ENCODE results near the gene ZNF687.
A peak's percentile ranks its signal among the peaks of the same experiment; 100 is the strongest.

Gene ZNF687

DNA sequence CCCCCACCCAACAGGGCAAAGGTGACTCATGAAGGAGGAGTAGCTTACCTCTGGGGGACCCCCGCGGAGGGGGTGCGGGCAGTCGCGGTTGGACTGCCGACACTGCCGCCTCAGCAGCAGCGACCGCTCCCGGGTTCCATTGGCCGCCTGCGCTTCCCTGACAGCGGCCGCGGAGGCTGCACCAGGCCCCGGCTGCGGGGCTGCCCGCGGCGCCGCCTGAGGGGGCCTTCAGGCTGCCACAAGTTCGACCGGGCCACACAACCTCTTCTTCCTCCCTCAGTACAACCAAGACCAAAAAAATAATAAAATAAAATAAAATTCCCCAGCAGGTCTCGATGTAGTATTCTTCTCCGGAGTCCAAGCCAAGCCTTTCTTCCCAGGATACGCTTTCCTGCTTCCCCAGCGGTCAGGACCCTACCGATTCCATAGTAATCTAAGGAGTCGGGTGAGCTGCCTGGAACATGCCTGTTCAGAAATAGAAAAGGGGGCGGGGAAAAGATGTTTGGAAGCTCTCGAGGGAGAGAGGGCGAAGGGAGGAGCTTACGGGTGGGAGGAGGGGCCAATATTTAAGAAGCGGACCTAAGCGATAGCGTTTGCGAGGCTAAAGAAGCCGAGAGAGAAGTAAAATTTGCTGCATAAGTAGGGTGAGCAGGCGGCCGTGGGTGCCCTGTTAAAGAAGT, 45.3 kb downstream of the ZNF687 start, which contains the start of gene PI4KB:
Gene PI4KB (minus strand): TSS at position 194 of the 680 bp plus-strand sequence. CDS start 10,935 bp downstream, outside the sequence.
- peak within 1 kb of the TSS; percentile 98 for H3K27ac ChIP-seq
- TF ChIP-seq, protein P1, sequence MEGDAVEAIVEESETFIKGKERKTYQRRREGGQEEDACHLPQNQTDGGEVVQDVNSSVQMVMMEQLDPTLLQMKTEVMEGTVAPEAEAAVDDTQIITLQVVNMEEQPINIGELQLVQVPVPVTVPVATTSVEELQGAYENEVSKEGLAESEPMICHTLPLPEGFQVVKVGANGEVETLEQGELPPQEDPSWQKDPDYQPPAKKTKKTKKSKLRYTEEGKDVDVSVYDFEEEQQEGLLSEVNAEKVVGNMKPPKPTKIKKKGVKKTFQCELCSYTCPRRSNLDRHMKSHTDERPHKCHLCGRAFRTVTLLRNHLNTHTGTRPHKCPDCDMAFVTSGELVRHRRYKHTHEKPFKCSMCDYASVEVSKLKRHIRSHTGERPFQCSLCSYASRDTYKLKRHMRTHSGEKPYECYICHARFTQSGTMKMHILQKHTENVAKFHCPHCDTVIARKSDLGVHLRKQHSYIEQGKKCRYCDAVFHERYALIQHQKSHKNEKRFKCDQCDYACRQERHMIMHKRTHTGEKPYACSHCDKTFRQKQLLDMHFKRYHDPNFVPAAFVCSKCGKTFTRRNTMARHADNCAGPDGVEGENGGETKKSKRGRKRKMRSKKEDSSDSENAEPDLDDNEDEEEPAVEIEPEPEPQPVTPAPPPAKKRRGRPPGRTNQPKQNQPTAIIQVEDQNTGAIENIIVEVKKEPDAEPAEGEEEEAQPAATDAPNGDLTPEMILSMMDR (conservative IDR thresholded peaks at IDR 0.05), result no peak

DNA sequence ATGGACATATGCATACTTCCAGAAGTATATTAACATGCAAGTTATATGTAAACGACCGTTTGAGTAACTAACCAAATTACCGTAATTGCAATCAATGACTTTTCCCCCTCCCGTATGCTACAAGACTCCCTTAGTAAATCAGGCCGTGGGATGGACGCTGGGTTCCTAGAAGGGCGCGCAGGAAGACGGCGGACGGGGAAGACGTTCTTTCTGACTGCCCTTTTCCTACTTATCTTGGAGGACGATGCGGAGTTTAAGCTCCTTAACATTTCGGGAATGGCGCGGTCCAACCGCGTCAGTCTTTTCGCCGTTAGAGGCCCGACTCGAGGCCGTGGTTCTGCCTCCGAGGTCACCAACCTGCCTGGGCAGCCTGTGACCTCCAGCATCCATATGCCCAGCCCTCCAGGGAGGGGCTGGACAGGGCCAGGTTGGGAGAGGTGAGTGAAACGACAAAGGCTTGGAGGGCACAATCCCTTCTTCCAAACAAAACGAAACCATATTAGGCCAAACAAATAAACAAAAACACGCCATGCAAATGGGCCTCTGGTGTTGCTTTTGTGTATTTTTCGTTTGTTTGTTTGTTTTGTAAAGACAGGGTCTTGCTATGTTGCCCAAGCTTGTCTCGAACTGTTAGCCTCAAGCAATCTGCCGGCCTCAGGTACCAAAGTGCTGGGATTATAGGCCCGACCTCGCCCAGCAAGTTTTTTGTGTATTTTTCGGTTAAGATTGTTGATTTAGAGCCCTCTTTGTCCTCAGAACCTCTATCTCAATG, 46.0 kb downstream of the ZNF687 start:
- TF ChIP-seq, protein P1 (conservative IDR thresholded peaks at IDR 0.05), result no peak
- H3K27ac ChIP-seq, result peak overlapping the region; percentile 98

DNA sequence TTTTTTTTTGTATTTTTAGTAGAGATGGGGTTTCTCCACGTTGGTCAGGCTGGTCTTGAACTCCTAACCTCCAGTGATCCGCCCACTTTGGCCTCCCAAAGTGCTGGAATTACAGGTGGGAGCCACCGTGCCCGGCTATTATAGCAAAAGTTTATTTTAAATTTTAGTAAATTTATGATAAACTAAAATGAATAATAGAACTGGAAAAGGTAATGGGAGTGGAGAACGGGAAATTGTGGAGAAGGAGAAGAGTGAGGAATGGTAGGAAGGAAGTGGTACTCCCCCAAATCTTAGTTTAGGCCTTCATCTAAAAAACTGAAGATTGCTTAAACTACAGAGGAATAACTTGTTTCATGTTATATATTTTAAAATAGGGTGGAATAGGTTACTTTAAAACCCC, 52.7 kb downstream of the ZNF687 start:
- H3K27ac ChIP-seq, result no peak overlapping the region
- TF ChIP-seq, protein P1 (conservative IDR thresholded peaks at IDR 0.05), result no peak

DNA sequence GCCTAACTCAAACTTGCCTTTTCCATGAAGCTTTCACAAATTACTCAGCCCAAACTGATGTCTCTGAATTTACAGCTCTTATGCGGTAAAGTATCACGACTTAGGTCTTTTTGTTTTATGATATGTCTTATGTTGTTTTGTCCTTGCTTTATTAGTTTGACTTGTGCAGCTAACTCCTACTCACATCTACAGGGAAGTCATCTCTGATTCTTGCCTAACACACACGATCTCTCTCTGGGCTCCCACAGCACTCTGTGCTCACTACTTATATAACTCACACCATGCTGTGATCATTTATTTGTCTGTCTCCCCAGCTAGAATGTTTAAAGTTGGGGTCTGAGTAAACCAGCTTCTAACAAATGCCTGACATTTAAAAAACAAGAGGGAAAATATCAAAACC, 54.5 kb downstream of the ZNF687 start:
- H3K27ac ChIP-seq, result no peak overlapping the region
- TF ChIP-seq, protein P1 (conservative IDR thresholded peaks at IDR 0.05), result no peak

DNA sequence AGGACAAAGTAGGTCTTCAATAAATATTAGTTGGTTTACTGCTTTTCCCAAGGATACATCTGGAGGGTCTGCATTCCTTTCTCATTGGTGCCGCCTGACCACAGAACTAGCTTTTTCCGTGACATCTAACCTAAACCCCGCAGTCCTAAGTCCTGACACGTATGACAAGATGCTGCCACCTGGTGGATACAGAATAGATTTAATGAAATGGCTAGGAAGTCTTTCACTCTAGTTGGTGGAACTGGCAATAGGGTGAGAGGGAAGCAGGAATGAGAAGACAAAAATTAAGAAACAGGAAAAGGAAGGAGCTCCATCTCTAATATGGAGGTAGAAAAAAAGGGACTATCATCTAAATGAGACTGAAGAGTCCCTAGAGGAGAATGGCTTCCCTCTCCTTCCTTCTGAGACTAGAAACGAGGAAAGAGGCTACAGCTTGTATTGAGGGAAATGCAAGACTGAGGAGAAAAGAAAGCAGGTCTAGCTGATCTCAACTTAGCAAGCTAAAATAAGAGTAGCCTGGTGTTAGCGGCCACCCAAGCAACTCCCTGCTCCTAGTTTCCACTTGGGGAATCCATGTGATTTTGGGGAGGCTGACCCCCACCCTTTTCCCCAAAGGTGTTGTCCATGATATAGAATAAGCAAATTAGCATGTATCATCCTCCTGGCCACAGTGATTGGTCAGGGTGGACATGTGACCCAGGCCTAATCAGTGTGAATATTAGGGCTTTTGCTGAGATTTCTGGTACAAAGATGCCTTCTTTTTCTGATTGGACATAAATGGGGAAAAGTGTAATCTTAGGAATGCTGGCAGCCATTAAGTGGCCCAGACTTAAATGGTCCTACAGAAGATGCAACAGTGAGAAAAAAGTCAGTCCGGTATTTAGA, 59.0 kb downstream of the ZNF687 start:
- TF ChIP-seq, protein P1 (conservative IDR thresholded peaks at IDR 0.05), result peak; percentile 88
- H3K27ac ChIP-seq, result peak overlapping the region; percentile 24; the same call in 1 of the 2 replicates

Measured in VCaP (cell line).